LNCaP clone FGC (cell line): ENCODE data around the gene METAP1D.

ENCODE experiments used
- DNase-seq: peaks from one replicate; pipeline ENCODE4 v3.0.0-alpha.2; 2011; ENCODE audit warnings: low read depth
- H3K4me3 ChIP-seq: 2 replicates; pipeline ENCODE4 v1.5.1; 2011; ENCODE audit warnings: mild to moderate bottlenecking, low read depth, low read length, control low read depth
- TF ChIP-seq, protein P1 (sequence below): IDR thresholded peaks from 2 replicates; pipeline ENCODE4 v1.5.1; 2012; ENCODE audit warnings: mild to moderate bottlenecking; ENCODE audit not compliant: control insufficient read depth, insufficient read depth; ENCODE audit errors: extremely low read depth

Gene METAP1D

DNA sequence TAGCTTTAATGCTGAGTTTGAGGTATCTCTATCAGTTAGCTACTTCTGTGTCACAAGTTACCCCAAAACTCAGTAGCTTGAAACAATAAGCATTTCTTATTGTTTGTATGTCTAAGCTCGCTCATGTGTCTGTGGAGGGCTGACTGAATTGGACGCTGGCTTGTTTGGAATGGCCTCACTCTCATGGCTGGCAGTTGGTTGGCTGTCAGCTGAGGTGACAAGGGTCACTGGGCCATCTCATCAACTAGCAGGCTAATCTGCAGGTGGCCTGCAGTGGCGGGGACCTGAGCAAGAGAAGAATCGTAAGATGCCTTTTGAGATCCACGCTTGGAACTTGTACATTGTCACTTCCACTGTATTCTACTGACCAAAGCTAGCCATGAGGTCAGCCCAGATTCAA lies 116.4 kb downstream of the METAP1D start:
- no peak for DNase-seq
- H3K4me3 ChIP-seq: no peak overlapping the region
- TF ChIP-seq, protein P1, sequence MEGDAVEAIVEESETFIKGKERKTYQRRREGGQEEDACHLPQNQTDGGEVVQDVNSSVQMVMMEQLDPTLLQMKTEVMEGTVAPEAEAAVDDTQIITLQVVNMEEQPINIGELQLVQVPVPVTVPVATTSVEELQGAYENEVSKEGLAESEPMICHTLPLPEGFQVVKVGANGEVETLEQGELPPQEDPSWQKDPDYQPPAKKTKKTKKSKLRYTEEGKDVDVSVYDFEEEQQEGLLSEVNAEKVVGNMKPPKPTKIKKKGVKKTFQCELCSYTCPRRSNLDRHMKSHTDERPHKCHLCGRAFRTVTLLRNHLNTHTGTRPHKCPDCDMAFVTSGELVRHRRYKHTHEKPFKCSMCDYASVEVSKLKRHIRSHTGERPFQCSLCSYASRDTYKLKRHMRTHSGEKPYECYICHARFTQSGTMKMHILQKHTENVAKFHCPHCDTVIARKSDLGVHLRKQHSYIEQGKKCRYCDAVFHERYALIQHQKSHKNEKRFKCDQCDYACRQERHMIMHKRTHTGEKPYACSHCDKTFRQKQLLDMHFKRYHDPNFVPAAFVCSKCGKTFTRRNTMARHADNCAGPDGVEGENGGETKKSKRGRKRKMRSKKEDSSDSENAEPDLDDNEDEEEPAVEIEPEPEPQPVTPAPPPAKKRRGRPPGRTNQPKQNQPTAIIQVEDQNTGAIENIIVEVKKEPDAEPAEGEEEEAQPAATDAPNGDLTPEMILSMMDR: no peak

DNA sequence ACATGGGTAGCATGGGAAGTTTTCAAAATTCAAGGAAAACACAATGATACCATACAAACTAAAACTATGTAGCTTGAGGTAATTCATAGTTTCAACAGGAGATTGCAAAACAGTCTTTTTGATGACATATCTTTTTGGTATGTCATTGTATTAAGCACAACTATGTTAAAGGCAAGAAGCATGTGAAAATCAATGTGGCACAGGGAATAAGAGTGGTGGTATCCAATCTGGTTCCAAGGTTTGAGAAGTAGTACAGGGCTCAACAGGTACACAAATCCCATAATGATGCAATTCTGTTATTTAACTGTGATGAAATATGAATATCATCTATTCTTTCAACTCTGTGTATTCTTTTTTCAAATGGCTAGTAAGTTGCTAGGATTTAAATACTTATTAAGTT lies 119.3 kb downstream of the METAP1D start:
- TF ChIP-seq, protein P1: no peak

DNA sequence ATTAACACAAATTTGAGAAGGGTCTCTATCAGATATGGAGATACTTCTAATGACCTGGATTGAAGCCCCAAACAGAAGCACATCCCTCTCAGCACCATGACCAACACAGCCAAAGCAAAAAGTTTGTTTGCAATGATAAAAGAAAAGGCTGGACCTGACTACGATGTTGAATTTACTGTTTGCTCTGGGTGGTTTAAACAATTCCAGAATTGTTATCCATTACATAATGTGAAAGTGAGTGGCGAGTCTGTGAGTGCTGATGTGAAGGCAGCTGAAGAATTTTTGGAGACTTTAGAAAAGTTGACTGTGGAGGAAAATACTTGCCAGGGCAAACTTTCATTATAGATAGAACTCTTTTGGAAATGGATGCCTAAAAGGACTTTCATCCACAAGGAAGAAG lies 120.4 kb downstream of the METAP1D start:
- TF ChIP-seq, protein P1: no peak
- DNase-seq: no peak
- no peak overlapping the region for H3K4me3 ChIP-seq

More for the DNA sequence above, 119.3 kb downstream of the METAP1D start:
- H3K4me3 ChIP-seq: no peak overlapping the region
- DNase-seq: no peak

DNA sequence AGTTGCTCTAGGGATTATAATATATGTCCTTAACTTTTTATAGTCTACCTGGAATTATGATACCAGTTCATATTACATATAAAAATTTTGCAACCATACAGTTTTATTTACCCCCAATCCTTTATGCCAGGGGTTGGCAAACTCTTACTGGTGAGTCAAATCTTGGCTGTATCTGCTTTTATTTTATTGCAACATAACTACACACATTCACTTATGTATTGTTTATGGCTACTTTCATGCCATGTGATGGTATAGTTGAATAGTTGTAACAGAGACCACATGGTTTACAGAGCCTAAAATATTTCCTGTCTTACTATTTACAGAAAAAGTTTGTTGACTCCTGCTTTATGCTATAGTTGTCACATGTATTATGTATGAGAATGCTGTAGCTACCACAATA lies 128.7 kb downstream of the METAP1D start:
- TF ChIP-seq, protein P1: no peak
- peak; percentile 90 for DNase-seq
- no peak overlapping the region for H3K4me3 ChIP-seq

DNA sequence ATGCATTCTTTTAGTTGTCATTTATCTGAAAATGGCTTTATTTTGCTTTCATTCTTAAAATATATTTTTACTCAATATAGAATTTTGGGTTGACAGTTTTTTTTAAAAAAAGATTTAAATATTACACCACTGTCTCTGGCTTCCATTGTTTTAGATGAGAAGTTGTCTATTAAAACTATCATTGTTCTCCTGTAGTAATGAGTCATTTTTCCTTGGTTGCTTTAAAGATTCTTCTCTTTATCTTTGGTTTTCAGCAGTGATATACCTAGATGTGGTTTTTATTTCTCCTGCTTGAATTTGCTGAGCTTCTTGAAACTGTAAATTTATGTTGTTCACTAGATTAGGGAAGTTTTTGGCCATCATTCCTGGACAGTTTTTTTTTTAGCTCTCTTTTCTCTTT lies 129.7 kb downstream of the METAP1D start:
- DNase-seq: no peak
- TF ChIP-seq, protein P1: no peak
- no peak overlapping the region for H3K4me3 ChIP-seq
